Measurements from ENCODE around the gene TRIM28. TPM values are rescaled to one million over a fixed set of nuclear protein-coding genes. Genes with fewer than 3 reads are reported as not detected.

Gene TRIM28
- total RNA-seq, 1 experiment from 2014 or later: 1,038 TPM

DNA sequence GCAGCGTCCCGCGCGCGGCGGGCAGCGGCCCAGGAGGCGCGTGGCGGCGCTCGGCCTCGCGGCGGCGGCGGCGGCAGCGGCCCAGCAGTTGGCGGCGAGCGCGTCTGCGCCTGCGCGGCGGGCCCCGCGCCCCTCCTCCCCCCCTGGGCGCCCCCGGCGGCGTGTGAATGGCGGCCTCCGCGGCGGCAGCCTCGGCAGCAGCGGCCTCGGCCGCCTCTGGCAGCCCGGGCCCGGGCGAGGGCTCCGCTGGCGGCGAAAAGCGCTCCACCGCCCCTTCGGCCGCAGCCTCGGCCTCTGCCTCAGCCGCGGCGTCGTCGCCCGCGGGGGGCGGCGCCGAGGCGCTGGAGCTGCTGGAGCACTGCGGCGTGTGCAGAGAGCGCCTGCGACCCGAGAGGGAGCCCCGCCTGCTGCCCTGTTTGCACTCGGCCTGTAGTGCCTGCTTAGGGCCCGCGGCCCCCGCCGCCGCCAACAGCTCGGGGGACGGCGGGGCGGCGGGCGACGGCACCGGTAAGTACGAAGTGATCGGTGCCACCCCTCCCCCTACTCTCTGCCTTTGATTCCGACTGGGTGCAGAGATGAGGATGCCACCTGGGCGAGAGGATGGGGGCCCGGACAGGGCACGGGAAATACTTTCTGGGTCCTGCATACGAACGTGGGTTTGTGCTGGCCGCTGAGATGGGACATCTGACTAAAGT lies 874 bp downstream of the TRIM28 start:
- Histone ChIP-seq H3K27me3 (replicated peaks; ENCODE audit: insufficient read depth, low read depth, low read length, poor library complexity) (no peaks in the 10 kb centered on the region), H3K4me1 (ENCODE audit: insufficient read depth, low read length, poor library complexity, severe bottlenecking) (peaks cover 13% of the 10 kb centered on the region), H3K9me3 (ENCODE audit: low read depth, low read length, poor library complexity, severe bottlenecking) (no peaks in the 10 kb centered on the region), H3K27ac (ENCODE audit: low read depth, low read length, poor library complexity, severe bottlenecking) (peak overlapping the region; percentile 85), H3K4me3 (ENCODE audit: low read depth, low read length, poor library complexity, severe bottlenecking) (peak overlapping the region; percentile 100), H3K36me3 (ENCODE audit: insufficient read depth, low read length, poor library complexity, severe bottlenecking) (peaks cover 51% of the 10 kb centered on the region)
- POLR2A ChIA-PET (ENCODE audit: low non-redundant PET): interaction anchor here (1.2 kb wide), 1 partner anchor 10 kb away, joined by 7 read pairs; the partner anchor contains the start of gene CHMP2A
- intact Hi-C loops (cut with micrococcal nuclease; ENCODE audit: unreplicated experiment): no loop called here
- peak; percentile 73 for DNase-seq (ENCODE audit: low spot score)
- CTCF ChIA-PET: interaction anchor here (0.6 to 1.5 kb wide), 3 partner anchors 25 to 30 kb away, joined by 3 to 9 read pairs (median 6); partner anchors contain the start of gene ZBTB45
- no peak for TF ChIP-seq EZH2 (IDR thresholded peaks at IDR 0.05; ENCODE audit: borderline replicate concordance, low read depth, low read length, poor library complexity, severe bottlenecking)
- TF ChIP-seq, protein P1, sequence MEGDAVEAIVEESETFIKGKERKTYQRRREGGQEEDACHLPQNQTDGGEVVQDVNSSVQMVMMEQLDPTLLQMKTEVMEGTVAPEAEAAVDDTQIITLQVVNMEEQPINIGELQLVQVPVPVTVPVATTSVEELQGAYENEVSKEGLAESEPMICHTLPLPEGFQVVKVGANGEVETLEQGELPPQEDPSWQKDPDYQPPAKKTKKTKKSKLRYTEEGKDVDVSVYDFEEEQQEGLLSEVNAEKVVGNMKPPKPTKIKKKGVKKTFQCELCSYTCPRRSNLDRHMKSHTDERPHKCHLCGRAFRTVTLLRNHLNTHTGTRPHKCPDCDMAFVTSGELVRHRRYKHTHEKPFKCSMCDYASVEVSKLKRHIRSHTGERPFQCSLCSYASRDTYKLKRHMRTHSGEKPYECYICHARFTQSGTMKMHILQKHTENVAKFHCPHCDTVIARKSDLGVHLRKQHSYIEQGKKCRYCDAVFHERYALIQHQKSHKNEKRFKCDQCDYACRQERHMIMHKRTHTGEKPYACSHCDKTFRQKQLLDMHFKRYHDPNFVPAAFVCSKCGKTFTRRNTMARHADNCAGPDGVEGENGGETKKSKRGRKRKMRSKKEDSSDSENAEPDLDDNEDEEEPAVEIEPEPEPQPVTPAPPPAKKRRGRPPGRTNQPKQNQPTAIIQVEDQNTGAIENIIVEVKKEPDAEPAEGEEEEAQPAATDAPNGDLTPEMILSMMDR (conservative IDR thresholded peaks at IDR 0.05; ENCODE audit: low read depth, low read length): no peak
- no TSS peak for BruUV-seq (replicated peaks)

DNA sequence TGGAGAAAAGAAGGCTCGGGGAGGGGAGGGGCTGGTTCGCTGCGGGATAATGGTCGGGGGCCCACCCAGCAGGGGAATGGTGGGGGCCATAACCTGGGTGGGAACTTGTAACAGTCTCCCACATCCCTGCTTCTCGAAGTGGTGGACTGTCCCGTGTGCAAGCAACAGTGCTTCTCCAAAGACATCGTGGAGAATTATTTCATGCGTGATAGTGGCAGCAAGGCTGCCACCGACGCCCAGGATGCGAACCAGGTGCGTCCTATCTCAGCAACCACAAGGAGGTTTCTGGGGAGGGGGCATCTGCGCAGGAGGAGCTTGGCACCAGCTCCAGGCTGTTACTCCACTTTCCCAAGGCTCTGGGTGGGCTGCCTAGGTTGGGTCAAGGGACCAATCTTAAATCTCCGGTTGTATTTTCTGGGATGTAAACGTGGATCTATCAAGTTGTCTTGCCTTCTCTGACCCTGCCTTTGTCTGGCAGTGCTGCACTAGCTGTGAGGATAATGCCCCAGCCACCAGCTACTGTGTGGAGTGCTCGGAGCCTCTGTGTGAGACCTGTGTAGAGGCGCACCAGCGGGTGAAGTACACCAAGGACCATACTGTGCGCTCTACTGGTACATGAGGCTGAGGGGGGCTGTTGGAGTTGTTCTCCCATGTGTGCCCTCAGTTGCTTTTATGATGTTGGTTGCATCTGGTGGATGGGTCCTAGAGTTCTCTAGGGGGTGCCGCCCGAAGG lies 1.6 kb downstream of the TRIM28 start:
- POLR2A ChIA-PET (ENCODE audit: low non-redundant PET): no interaction called here
- peaks cover 58% of the 10 kb centered on the region for H3K36me3 ChIP-seq (ENCODE audit: insufficient read depth, low read length, poor library complexity, severe bottlenecking)
- no peaks in the 10 kb centered on the region for H3K9me3 ChIP-seq (ENCODE audit: low read depth, low read length, poor library complexity, severe bottlenecking)
- no peak for DNase-seq (ENCODE audit: low spot score)
- H3K4me3 ChIP-seq (ENCODE audit: low read depth, low read length, poor library complexity, severe bottlenecking): peak overlapping the region; percentile 100
- TF ChIP-seq, protein P1 (conservative IDR thresholded peaks at IDR 0.05; ENCODE audit: low read depth, low read length): no peak
- CTCF ChIA-PET: no interaction called here
- peak overlapping the region; percentile 85 for H3K27ac ChIP-seq (ENCODE audit: low read depth, low read length, poor library complexity, severe bottlenecking)
- H3K27me3 ChIP-seq (replicated peaks; ENCODE audit: insufficient read depth, low read depth, low read length, poor library complexity): no peaks in the 10 kb centered on the region
- intact Hi-C loops (cut with micrococcal nuclease; ENCODE audit: unreplicated experiment): no loop called here
- H3K4me1 ChIP-seq (ENCODE audit: insufficient read depth, low read length, poor library complexity, severe bottlenecking): peaks cover 13% of the 10 kb centered on the region
- no TSS peak for BruUV-seq (replicated peaks)

DNA sequence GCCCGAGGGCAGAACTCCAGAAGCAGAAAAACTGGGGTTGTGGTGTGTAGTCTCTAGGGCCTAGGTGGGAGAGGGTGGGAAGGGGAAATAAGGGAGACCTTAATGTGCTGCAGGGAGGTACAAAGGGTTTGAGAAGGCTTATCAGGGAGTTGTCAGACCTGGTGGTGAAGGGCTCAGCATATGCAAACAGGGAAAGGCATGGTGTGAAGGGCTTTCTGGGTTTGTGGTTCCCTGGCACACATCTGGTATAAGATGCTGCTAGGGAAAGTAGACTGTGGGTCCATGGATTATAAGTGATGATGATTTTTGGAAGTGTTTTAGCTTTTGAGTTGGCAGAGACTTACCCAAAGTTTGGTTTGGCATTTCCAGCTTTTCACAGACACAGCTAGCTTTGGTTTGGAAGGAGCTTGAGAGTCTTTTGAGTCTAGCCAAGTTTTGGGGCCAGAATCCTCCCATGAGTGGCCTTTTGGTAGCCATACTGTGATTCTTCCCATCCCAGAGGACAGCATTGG lies 2.2 kb downstream of the TRIM28 start:
- intact Hi-C loops (cut with micrococcal nuclease; ENCODE audit: unreplicated experiment): no loop called here
- no peak for DNase-seq (ENCODE audit: low spot score)
- H3K36me3 ChIP-seq (ENCODE audit: insufficient read depth, low read length, poor library complexity, severe bottlenecking): peaks cover 64% of the 10 kb centered on the region
- BruUV-seq (replicated peaks): TSS peak; percentile 47
- peak overlapping the region; percentile 100 for H3K4me3 ChIP-seq (ENCODE audit: low read depth, low read length, poor library complexity, severe bottlenecking)
- no peaks in the 10 kb centered on the region for H3K27me3 ChIP-seq (replicated peaks; ENCODE audit: insufficient read depth, low read depth, low read length, poor library complexity)
- H3K4me1 ChIP-seq (ENCODE audit: insufficient read depth, low read length, poor library complexity, severe bottlenecking): peaks cover 13% of the 10 kb centered on the region
- ChIA-PET POLR2A (ENCODE audit: low non-redundant PET) (no interaction called here), CTCF (no interaction called here)
- H3K27ac ChIP-seq (ENCODE audit: low read depth, low read length, poor library complexity, severe bottlenecking): peak overlapping the region; percentile 85
- H3K9me3 ChIP-seq (ENCODE audit: low read depth, low read length, poor library complexity, severe bottlenecking): no peaks in the 10 kb centered on the region
- TF ChIP-seq, protein P1 (conservative IDR thresholded peaks at IDR 0.05; ENCODE audit: low read depth, low read length): no peak
- TF ChIP-seq EZH2 (IDR thresholded peaks at IDR 0.05; ENCODE audit: borderline replicate concordance, low read depth, low read length, poor library complexity, severe bottlenecking): no peak
